Measurements from ENCODE around the gene ERCC1. TPM values are rescaled to one million over a fixed set of nuclear protein-coding genes. Genes with fewer than 3 reads are reported as not detected.

The ERCC1 gene
- total RNA-seq, 1 donor from 2014 or later = 67.5 TPM

DNA sequence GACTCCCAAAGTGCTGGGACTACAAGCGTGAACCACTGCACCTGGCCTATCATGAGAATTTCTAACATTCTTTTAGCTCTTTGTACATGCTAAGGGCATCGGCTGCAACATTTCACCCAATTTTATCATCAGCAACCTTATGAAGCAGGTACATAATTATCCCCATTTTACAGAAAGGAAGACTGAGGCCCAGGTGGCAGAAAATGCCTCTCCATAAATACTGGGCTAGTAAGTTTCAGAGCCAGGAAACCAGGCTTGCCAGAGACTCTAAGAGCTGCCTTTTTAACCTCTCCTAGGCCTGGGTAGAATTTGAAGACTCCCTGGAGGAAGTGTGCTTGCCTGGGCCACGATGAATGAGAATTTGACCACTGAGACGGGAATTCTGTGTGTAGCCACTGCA, 55.6 kb downstream of the ERCC1 start:
- H4K20me1 ChIP-seq (ENCODE audit: insufficient read depth, low read length) = peaks cover 19% of the 10 kb centered on the region
- peaks cover 4% of the 10 kb centered on the region for H3K36me3 ChIP-seq (ENCODE audit: insufficient read depth, low read length)
- no peak overlapping the region for H2AFZ ChIP-seq (ENCODE audit: low read depth, low read length)
- H3K4me3 ChIP-seq (ENCODE audit: insufficient read depth, low read depth, low read length) = no peak overlapping the region
- no peaks in the 10 kb centered on the region for H3K27me3 ChIP-seq (ENCODE audit: insufficient read depth, low read length)
- TF ChIP-seq EZH2 (IDR thresholded peaks at IDR 0.05; ENCODE audit: insufficient read depth, low read length) = no peak
- Mint-ChIP-seq H3K36me3 (ENCODE audit: low read depth, unreplicated experiment) (peaks cover 8% of the 10 kb centered on the region), H3K27ac (ENCODE audit: unreplicated experiment) (peak overlapping the region; percentile 18), H3K4me3 (ENCODE audit: unreplicated experiment) (peak overlapping the region; percentile 57), H3K9me3 (ENCODE audit: unreplicated experiment) (no peaks in the 10 kb centered on the region), H3K27me3 (ENCODE audit: low read depth, unreplicated experiment) (no peaks in the 10 kb centered on the region), H3K4me1 (ENCODE audit: low read depth, unreplicated experiment) (no peaks in the 10 kb centered on the region)
- no peak overlapping the region for H3K9ac ChIP-seq (ENCODE audit: low read length)
- H3K79me2 ChIP-seq (ENCODE audit: insufficient read depth, low read length) = peaks cover 27% of the 10 kb centered on the region
- peak overlapping the region; percentile 93 for H3K4me2 ChIP-seq (ENCODE audit: low read length)
- H3K4me1 ChIP-seq (ENCODE audit: insufficient read depth, low read length) = peaks cover 5% of the 10 kb centered on the region
- H3K27ac ChIP-seq (ENCODE audit: low read depth, low read length) = no peak overlapping the region
- FAIRE-seq (no peak), DNase-seq (ENCODE audit: low read depth) (no peak)
- no peaks in the 10 kb centered on the region for H3K9me3 ChIP-seq (ENCODE audit: insufficient read depth, low read depth, low read length)

GRCh38 chr19:45364696-45365095, 59.0 kb downstream of the ERCC1 start:
- H3K4me3 Mint-ChIP-seq (ENCODE audit: unreplicated experiment) = no peak overlapping the region
- no peak for FAIRE-seq
- DNase-seq (ENCODE audit: low read depth) = no peak
- TF ChIP-seq EZH2 (IDR thresholded peaks at IDR 0.05; ENCODE audit: insufficient read depth, low read length) (no peak), CTCF (IDR thresholded peaks at IDR 0.05; ENCODE audit: insufficient read depth, low read depth, low read length) (no peak)
- Histone ChIP-seq H3K4me3 (ENCODE audit: insufficient read depth, low read depth, low read length) (no peak overlapping the region), H2AFZ (ENCODE audit: low read depth, low read length) (no peak overlapping the region), H4K20me1 (ENCODE audit: insufficient read depth, low read length) (peaks cover 35% of the 10 kb centered on the region), H3K4me1 (ENCODE audit: insufficient read depth, low read length) (peaks cover 5% of the 10 kb centered on the region), H3K4me2 (ENCODE audit: low read length) (no peak overlapping the region), H3K79me2 (ENCODE audit: insufficient read depth, low read length) (peaks cover 22% of the 10 kb centered on the region), H3K9me3 (ENCODE audit: insufficient read depth, low read depth, low read length) (no peaks in the 10 kb centered on the region), H3K9ac (ENCODE audit: low read length) (no peak overlapping the region), H3K27ac (ENCODE audit: low read depth, low read length) (no peak overlapping the region), H3K27me3 (ENCODE audit: insufficient read depth, low read length) (no peaks in the 10 kb centered on the region), H3K36me3 (ENCODE audit: insufficient read depth, low read length) (peaks cover 4% of the 10 kb centered on the region)
- no peaks in the 10 kb centered on the region for H3K9me3 Mint-ChIP-seq (ENCODE audit: unreplicated experiment)
- no peaks in the 10 kb centered on the region for H3K27me3 Mint-ChIP-seq (ENCODE audit: low read depth, unreplicated experiment)
- H3K36me3 Mint-ChIP-seq (ENCODE audit: low read depth, unreplicated experiment) = peaks cover 22% of the 10 kb centered on the region
- H3K27ac Mint-ChIP-seq (ENCODE audit: unreplicated experiment) = no peak overlapping the region
- no peaks in the 10 kb centered on the region for H3K4me1 Mint-ChIP-seq (ENCODE audit: low read depth, unreplicated experiment)

DNA sequence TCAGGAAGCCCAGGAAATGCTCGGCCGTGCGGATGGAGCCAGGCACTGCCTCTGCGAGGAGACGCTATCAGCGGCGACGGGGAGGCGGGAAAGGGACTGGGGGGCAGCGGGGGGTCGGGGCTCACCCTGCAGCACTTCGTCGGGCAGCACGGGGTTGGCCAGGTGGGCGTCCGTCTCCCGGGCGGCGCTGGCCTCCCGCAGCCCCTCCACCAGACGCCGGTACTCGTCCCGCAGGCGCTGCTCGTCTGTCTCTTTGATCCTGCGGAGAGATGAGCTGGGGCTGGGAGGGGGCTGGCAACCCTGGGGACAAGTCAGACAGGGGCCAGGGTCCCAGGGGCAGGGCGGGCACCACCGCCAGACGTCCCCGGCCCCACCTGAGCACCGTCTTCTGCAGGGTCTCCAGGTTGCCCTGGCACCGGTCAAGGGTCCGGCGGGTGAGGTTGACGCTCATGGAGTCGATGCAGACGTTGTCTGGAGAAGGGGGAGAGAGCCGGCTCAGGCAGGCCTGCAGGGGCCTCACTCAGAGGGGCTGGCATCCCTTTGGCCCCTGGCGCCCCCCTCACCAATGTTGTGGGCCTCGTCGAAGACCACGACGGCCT, 59.8 kb downstream of the ERCC1 start:
- H3K4me3 ChIP-seq (ENCODE audit: insufficient read depth, low read depth, low read length) = no peak overlapping the region
- peaks cover 3% of the 10 kb centered on the region for H3K4me1 ChIP-seq (ENCODE audit: insufficient read depth, low read length)
- H3K27ac ChIP-seq (ENCODE audit: low read depth, low read length) = no peak overlapping the region
- H3K4me2 ChIP-seq (ENCODE audit: low read length) = no peak overlapping the region
- H3K9me3 ChIP-seq (ENCODE audit: insufficient read depth, low read depth, low read length) = no peaks in the 10 kb centered on the region
- no peak for TF ChIP-seq EZH2 (IDR thresholded peaks at IDR 0.05; ENCODE audit: insufficient read depth, low read length)
- TF ChIP-seq CTCF (IDR thresholded peaks at IDR 0.05; ENCODE audit: insufficient read depth, low read depth, low read length) = no peak
- peaks cover 32% of the 10 kb centered on the region for H4K20me1 ChIP-seq (ENCODE audit: insufficient read depth, low read length)
- peaks cover 4% of the 10 kb centered on the region for H3K36me3 ChIP-seq (ENCODE audit: insufficient read depth, low read length)
- peaks cover 14% of the 10 kb centered on the region for H3K79me2 ChIP-seq (ENCODE audit: insufficient read depth, low read length)
- FAIRE-seq = no peak
- H3K4me1 Mint-ChIP-seq (ENCODE audit: low read depth, unreplicated experiment) = no peaks in the 10 kb centered on the region
- no peaks in the 10 kb centered on the region for H3K9me3 Mint-ChIP-seq (ENCODE audit: unreplicated experiment)
- H3K9ac ChIP-seq (ENCODE audit: low read length) = no peak overlapping the region
- H3K27ac Mint-ChIP-seq (ENCODE audit: unreplicated experiment) = no peak overlapping the region
- no peak overlapping the region for H2AFZ ChIP-seq (ENCODE audit: low read depth, low read length)
- DNase-seq (ENCODE audit: low read depth) = no peak
- peaks cover 27% of the 10 kb centered on the region for H3K36me3 Mint-ChIP-seq (ENCODE audit: low read depth, unreplicated experiment)
- H3K4me3 Mint-ChIP-seq (ENCODE audit: unreplicated experiment) = no peak overlapping the region
- no peaks in the 10 kb centered on the region for H3K27me3 ChIP-seq (ENCODE audit: insufficient read depth, low read length)
- H3K27me3 Mint-ChIP-seq (ENCODE audit: low read depth, unreplicated experiment) = no peaks in the 10 kb centered on the region
